Astrocyte (in vitro differentiated cells and primary cell): Measurements from ENCODE around the gene COX8C.

Source experiments
- EZH2 ChIP-seq: IDR thresholded peaks from 2 replicates; pipeline ENCODE4 v1.6.1; 2012; ENCODE audit warnings: mild to moderate bottlenecking, low read length, inconsistent platforms; ENCODE audit not compliant: insufficient read depth
- TF ChIP-seq, protein P1 (sequence below): IDR thresholded peaks from 2 replicates; pipeline ENCODE4 v1.5.1; 2011; ENCODE audit warnings: low read depth, mild to moderate bottlenecking, inconsistent platforms, low read length, moderate library complexity; ENCODE audit not compliant: insufficient read depth

DNA sequence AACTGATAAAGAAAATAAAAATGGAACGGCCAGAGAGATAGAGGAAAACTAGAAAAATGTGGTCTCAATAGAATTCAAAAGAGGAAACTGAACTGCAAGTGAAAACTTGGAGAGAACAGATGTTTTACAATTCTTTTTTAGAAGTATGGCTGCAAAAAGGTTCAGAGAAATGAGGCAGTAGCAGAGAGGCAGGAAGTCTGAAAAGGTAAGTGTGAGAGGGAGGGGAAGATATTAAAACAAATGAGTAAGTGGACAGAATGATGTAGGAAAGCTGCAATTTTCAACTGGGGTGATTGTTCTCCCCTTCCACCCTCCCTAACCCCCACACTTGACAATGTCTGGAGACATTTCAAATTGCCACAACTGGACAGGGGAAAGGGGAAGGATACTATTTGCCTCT is 27.0 kb upstream of the COX8C start:
- TF ChIP-seq, protein P1, sequence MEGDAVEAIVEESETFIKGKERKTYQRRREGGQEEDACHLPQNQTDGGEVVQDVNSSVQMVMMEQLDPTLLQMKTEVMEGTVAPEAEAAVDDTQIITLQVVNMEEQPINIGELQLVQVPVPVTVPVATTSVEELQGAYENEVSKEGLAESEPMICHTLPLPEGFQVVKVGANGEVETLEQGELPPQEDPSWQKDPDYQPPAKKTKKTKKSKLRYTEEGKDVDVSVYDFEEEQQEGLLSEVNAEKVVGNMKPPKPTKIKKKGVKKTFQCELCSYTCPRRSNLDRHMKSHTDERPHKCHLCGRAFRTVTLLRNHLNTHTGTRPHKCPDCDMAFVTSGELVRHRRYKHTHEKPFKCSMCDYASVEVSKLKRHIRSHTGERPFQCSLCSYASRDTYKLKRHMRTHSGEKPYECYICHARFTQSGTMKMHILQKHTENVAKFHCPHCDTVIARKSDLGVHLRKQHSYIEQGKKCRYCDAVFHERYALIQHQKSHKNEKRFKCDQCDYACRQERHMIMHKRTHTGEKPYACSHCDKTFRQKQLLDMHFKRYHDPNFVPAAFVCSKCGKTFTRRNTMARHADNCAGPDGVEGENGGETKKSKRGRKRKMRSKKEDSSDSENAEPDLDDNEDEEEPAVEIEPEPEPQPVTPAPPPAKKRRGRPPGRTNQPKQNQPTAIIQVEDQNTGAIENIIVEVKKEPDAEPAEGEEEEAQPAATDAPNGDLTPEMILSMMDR, result no peak
- TF ChIP-seq EZH2, result no peak
